Measurements from ENCODE around the gene JHY. TPM values are rescaled to one million over a fixed set of nuclear protein-coding genes. Genes with fewer than 3 reads are reported as not detected.

Gene JHY
- total and polyA plus RNA-seq, 12 donors = 0.84 to 6.8 (median 1.4) TPM

DNA sequence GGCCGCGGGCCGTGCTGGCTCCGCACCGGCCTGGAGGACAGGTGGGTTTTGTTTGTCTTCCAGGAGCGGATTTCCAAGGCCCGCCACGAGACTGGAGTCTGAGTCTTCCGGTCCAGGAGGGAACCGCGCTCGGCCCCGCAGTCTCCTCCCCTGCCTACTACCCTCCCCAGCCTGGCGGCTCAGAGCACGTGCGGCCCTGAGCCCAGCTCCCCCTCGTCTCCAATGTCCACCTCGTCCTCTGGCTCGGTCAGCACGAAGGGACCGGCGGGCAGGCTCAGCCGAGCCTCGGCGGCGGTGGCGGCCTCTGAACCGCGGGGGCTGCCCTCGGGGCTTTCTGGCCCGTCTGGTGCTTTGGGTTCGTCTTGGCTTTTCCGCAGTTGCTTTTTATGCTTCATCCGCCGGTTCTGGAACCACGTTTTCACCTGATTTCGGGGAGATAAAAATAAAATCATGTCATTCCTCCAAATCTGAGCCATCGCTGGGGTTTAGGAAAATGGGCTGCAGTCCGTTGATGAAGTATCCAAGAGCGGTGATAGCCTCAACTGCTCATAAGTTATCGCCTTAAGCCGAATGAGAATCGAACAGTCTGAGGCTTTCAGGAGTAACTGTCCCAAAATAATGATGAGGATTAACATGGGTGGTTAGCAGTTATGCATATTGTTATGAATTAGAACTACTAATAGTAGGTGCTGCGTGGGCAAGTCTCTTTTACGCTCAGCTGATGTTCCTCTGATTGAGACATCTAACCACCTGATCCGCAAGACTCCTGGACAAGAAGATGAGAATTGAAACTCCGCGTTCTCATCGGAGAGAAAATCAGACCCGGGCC is 95.1 kb downstream of the JHY start:
- H3K27me3 ChIP-seq = peaks cover 89% of the 10 kb centered on the region
- no peak for TF ChIP-seq CTCF (IDR thresholded peaks at IDR 0.05)
- no peak for TF ChIP-seq POLR2A (IDR thresholded peaks at IDR 0.05)
- H3K9me3 ChIP-seq (replicated peaks in 1 of 3) = no peaks in the 10 kb centered on the region
- no peak for DNase-seq
- H3K36me3 ChIP-seq (replicated peaks in 1 of 2) = no peaks in the 10 kb centered on the region
- WGBS, 4 donors = 5 to 12% (median 8%) methylated on average over 18 to 50 of the region's 50 CpGs
- H3K4me1 ChIP-seq (replicated peaks in 1 of 2) = peaks cover 0 to 6% of the 10 kb centered on the region in 2 donors
- intact Hi-C loops (cut with DNase I) = no loop called here
- no peak overlapping the region for H3K27ac ChIP-seq
- no peak overlapping the region for H3K4me3 ChIP-seq

DNA sequence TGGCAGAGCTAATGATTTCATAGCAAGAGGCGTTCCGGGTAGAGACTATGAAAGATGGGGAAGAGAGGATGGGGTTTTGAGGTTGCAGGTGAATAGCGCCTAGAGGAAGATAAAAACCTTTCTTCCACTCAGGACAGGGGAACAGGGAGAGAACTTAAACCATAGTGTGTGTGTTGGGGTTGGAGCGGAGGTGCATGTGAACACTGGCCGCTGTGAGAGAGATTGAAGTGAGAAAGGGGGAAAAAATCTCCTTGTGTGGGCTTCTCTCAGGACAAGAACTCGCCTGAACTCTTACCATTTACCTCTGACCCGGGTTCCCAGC is 95.7 kb downstream of the JHY start:
- Histone ChIP-seq H3K27ac (no peak overlapping the region), H3K36me3 (replicated peaks in 1 of 2) (no peaks in the 10 kb centered on the region), H3K27me3 (peaks cover 93% of the 10 kb centered on the region), H3K9me3 (replicated peaks in 1 of 3) (no peaks in the 10 kb centered on the region), H3K4me1 (replicated peaks in 1 of 2) (peaks cover 0 to 6% of the 10 kb centered on the region in 2 donors), H3K4me3 (no peak overlapping the region)
- DNase-seq = no peak
- WGBS, 4 donors = 17 to 30% (median 21%) methylated on average over 7 of the region's 7 CpGs
- TF ChIP-seq CTCF (IDR thresholded peaks at IDR 0.05) (no peak), POLR2A (IDR thresholded peaks at IDR 0.05) (no peak)
- intact Hi-C loops (cut with DNase I) = no loop called here

DNA sequence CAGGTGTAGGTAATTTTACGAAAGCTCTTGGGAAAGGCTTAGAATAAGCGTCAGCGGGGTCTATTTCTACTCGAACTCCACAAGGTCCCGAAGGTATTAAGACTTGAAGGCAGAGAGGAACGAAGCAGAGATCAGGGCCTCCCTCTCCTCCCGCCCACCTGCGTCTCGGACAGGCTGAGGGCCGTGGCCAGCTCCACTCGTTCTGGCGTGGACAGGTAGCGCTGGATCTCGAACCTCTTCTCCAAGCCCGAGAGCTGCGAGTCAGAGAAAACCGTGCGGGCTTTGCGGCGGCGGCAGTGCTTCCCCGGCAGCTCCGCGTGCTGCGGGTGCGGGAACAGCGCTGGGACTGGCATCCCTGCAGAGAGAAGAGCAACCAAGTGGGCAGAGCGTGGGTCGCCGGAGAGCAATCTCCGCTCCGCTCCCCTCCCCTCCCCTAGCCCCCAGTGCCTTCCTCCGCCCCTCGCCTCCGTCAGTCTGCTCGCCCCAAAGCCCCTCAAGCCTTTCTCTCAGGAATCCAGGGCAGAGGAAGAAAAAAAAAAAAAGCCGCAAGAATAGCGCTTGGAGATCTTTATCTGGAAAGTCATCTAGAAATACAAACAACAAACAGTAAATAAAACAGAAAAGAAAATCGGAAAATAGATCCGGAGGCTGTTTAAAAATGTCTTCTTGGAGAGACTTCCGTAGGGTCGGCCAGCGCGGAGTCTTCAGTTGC is 96.7 kb downstream of the JHY start:
- H3K9me3 ChIP-seq (replicated peaks in 1 of 3) = no peaks in the 10 kb centered on the region
- TF ChIP-seq POLR2A (IDR thresholded peaks at IDR 0.05) (no peak), CTCF (IDR thresholded peaks at IDR 0.05) (no peak)
- H3K27me3 ChIP-seq = peaks cover 83% of the 10 kb centered on the region
- H3K4me1 ChIP-seq (replicated peaks in 1 of 2) = peaks cover 2 to 11% of the 10 kb centered on the region in 2 donors
- no peak overlapping the region for H3K4me3 ChIP-seq
- no peak for DNase-seq
- no peaks in the 10 kb centered on the region for H3K36me3 ChIP-seq (replicated peaks in 1 of 2)
- intact Hi-C loops (cut with DNase I) = no loop called here
- no peak overlapping the region for H3K27ac ChIP-seq
- 4 to 7% (median 5%) methylated on average over 20 to 44 of the region's 44 CpGs for WGBS, 4 donors

DNA sequence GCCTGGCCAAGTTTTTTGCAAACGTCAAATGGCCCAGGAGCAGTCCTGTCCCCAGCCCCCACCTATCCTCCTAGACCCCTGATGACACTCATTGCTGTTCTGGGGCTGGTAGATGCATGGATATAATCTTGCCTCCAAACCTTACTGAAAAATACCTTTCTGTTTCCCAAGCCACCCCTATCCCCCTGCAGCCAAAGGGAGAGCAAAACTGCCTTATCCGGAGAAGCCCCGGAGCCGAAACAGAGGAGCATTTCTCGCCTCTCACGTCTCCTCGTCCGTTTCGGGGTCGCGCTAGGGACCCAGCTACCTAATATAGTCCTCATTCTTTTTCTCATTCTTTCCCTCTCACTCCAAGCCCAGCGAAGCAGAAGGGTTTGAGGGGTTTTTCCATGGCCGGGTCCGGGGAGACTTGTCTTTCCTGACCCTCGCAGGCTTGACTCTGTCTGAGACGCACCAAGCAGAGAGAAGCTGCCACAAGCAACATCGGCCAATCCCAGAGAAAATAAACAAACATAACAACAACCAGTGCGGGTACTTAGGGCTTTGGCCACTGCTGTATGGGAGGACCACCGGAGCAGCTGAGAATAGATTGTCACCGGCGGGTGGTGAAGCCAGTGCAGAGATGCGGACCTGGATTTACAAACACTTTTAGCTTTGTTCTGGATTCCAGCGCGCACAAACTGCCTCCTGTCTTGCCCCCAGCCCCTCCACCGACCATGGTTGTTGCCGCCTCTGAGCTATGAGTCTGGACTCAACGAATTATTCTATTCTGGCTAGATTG is 97.4 kb downstream of the JHY start:
- H3K27me3 ChIP-seq = peaks cover 86% of the 10 kb centered on the region
- intact Hi-C loops (cut with DNase I) = no loop called here
- no peak for DNase-seq
- TF ChIP-seq POLR2A (IDR thresholded peaks at IDR 0.05) (no peak), CTCF (IDR thresholded peaks at IDR 0.05) (no peak)
- no peaks in the 10 kb centered on the region for H3K36me3 ChIP-seq (replicated peaks in 1 of 2)
- H3K9me3 ChIP-seq (replicated peaks in 1 of 3) = no peaks in the 10 kb centered on the region
- no peak overlapping the region for H3K4me3 ChIP-seq
- H3K27ac ChIP-seq = no peak overlapping the region
- peaks cover 9 to 18% of the 10 kb centered on the region in 2 donors for H3K4me1 ChIP-seq (replicated peaks in 1 of 2)
- WGBS, 4 donors = 5 to 7% (median 6%) methylated on average over 27 of the region's 27 CpGs

Data from adrenal gland (tissue), 12 donors.